Measurements from ENCODE around the gene PPP1R26. TPM values are rescaled to one million over a fixed set of nuclear protein-coding genes. Genes with fewer than 3 reads are reported as not detected.
"Not testable (repeated sequence)": the region's sequence is repeated elsewhere in the genome, so short reads cannot be mapped to it uniquely, and the experiment has no call there.

The PPP1R26 gene
- total RNA-seq, 2 donors from 2014 or later = 15.3 to 41.9 TPM

DNA sequence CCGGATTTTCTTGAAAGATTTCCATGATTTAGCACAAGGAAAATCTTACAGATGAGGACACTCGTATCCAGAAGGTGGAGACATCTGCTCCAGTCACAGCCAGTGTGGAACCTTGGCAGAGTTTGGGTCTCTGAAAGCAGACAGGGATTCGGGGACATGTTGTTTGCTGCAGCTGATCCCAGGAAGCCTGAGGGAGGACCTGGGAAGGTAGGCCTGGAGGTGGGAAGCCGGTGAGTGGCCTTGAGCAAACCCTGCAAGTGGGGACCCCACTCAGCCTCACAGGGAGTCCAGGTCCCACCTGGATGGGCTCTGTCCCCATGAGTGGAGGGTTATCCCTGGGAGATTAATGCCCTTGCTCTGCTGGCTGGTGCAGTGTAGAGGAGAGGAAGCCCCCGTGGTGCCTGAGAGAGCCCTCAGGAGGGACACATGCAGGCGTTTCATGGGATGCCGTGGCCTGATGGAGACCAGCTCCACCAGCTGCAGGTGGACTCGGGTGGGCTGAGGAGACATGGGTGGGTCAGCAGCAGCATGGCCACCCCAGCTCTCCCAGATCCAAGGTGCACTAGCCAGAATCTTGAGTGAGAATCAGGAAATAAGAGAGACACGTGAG is 28.7 kb downstream of the PPP1R26 start:
- no peak for DNase-seq (ENCODE audit: low spot score)
- Histone ChIP-seq H3K4me1 (replicated peaks) (no peaks in the 10 kb centered on the region), H3K27ac (no peak overlapping the region), H3K9me3 (no peaks in the 10 kb centered on the region), H3K27me3 (replicated peaks; ENCODE audit: insufficient read depth) (no peaks in the 10 kb centered on the region), H3K4me3 (no peak overlapping the region), H3K36me3 (peaks cover 0 to 4% of the 10 kb centered on the region in 2 donors)
- TF ChIP-seq, protein P1, sequence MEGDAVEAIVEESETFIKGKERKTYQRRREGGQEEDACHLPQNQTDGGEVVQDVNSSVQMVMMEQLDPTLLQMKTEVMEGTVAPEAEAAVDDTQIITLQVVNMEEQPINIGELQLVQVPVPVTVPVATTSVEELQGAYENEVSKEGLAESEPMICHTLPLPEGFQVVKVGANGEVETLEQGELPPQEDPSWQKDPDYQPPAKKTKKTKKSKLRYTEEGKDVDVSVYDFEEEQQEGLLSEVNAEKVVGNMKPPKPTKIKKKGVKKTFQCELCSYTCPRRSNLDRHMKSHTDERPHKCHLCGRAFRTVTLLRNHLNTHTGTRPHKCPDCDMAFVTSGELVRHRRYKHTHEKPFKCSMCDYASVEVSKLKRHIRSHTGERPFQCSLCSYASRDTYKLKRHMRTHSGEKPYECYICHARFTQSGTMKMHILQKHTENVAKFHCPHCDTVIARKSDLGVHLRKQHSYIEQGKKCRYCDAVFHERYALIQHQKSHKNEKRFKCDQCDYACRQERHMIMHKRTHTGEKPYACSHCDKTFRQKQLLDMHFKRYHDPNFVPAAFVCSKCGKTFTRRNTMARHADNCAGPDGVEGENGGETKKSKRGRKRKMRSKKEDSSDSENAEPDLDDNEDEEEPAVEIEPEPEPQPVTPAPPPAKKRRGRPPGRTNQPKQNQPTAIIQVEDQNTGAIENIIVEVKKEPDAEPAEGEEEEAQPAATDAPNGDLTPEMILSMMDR (IDR thresholded peaks at IDR 0.05) = no peak
- no peak for TF ChIP-seq POLR2AphosphoS5 (IDR thresholded peaks at IDR 0.05)
- TF ChIP-seq POLR2A (IDR thresholded peaks at IDR 0.05) = no peak
- WGBS = 94% methylated on average over 9 of the region's 9 CpGs
- intact Hi-C loops (cut with DNase I) = no loop called here

DNA sequence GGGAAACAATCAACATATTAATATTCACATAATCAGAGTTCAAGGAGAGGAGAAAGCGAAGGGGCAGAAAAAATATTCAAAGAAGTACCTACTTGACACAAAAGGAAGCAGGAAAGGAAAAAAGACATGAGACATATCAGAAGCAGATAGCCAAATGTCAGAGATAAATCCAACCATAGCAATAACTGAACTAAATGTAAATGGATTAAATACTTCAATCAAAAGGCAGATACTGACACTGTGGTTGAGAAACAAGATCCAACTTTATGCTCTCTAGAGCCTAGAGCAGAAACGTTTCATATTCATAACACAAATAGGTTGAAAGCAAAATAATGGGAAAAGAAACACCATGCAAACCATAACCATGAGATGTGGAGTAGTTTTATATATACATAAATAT is 29.9 kb downstream of the PPP1R26 start:
- H3K4me3 ChIP-seq = no peak overlapping the region
- TF ChIP-seq POLR2AphosphoS5 (IDR thresholded peaks at IDR 0.05) (no peak), POLR2A (IDR thresholded peaks at IDR 0.05) (no peak)
- TF ChIP-seq, protein P1 (IDR thresholded peaks at IDR 0.05) = no peak
- H3K9me3 ChIP-seq = no peaks in the 10 kb centered on the region
- H3K27ac ChIP-seq = no peak overlapping the region
- no peaks in the 10 kb centered on the region for H3K27me3 ChIP-seq (replicated peaks; ENCODE audit: insufficient read depth)
- no peak for DNase-seq (ENCODE audit: low spot score)
- 89% methylated on average over 2 of the region's 2 CpGs for WGBS
- no peaks in the 10 kb centered on the region for H3K36me3 ChIP-seq
- no peaks in the 10 kb centered on the region for H3K4me1 ChIP-seq (replicated peaks)
- intact Hi-C loops (cut with DNase I) = no loop called here

DNA sequence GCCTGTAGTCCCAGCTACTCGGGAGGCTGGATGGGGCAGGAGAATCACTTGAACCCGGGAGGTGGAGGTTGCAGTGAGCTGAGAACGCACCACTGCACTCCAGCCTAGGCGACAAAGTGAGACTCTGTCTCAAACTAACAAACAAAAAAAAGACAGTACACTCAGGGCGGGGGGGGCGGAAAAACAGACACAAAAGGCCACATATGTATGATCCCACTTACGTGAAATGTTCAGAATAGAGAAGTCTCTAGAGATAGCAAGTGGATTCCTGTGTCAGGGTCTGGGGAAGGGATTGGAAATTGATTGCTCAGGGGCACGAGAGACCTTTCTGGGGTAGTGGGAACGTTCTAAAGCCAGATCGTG is 32.6 kb downstream of the PPP1R26 start:
- no peak for DNase-seq (ENCODE audit: low spot score)
- H3K27ac ChIP-seq = no peak overlapping the region
- H3K36me3 ChIP-seq = no peaks in the 10 kb centered on the region
- H3K4me1 ChIP-seq (replicated peaks) = no peaks in the 10 kb centered on the region
- no peaks in the 10 kb centered on the region for H3K27me3 ChIP-seq (replicated peaks; ENCODE audit: insufficient read depth)
- H3K9me3 ChIP-seq = no peaks in the 10 kb centered on the region
- no peak overlapping the region for H3K4me3 ChIP-seq
- TF ChIP-seq POLR2AphosphoS5 (IDR thresholded peaks at IDR 0.05) (no peak), POLR2A (IDR thresholded peaks at IDR 0.05) (no peak)
- TF ChIP-seq, protein P1 (IDR thresholded peaks at IDR 0.05) = no peak
- WGBS = 89% methylated on average over 10 of the region's 10 CpGs
- intact Hi-C loops (cut with DNase I) = no loop called here

DNA sequence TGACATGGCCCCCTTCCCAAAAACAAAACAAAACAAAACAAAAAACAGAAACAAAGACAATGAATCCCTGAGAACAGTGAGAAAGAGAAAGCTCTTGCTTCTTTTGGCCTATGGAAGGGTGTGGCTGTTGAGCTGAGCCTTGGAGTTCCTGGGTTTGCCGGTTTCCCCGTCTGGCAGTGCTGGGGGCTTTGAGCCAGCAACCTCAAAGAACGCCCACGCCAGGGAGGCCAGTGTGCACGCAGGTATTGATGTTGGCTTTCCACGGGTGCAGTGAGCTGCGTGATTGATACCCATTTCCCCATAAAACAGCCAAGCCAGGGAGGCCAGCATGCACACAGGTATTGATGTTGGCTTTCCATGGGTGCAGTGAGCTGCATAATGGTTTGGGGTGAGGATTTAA is 33.3 kb downstream of the PPP1R26 start:
- no peak for TF ChIP-seq POLR2A (IDR thresholded peaks at IDR 0.05)
- TF ChIP-seq POLR2AphosphoS5 (IDR thresholded peaks at IDR 0.05) = no peak
- TF ChIP-seq, protein P1 (IDR thresholded peaks at IDR 0.05) = no peak
- H3K4me1 ChIP-seq (replicated peaks) = no peaks in the 10 kb centered on the region
- DNase-seq (ENCODE audit: low spot score) = no peak
- no peaks in the 10 kb centered on the region for H3K36me3 ChIP-seq
- no peaks in the 10 kb centered on the region for H3K9me3 ChIP-seq
- intact Hi-C loops (cut with DNase I) = no loop called here
- no peak overlapping the region for H3K4me3 ChIP-seq
- no peaks in the 10 kb centered on the region for H3K27me3 ChIP-seq (replicated peaks; ENCODE audit: insufficient read depth)
- H3K27ac ChIP-seq = no peak overlapping the region
- WGBS = 26% methylated on average over 7 of the region's 7 CpGs

DNA sequence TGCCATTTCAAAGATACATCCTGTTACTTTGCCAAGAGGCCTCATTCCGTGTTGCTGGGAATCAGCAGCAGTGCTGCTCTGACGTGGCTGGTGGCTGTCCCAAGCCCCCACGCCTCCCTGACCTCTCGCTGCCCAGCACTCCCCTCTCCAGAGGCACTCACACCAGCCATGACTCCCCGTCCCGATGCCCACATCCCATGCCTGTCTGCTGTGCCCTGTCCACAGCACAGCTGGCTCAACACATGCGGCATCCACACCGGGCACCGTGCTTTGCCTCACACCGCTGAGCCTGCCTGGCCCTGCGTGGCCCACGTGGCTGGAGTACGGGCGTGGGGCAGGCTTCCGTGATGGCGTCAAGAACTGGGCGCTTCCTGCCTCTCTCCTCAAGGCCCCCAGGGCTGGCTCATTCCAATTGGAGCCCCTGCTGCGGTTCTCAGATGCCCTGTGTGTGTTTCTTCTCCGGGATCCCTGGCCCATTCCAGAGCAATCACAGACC is 33.8 kb downstream of the PPP1R26 start:
- TF ChIP-seq, protein P1 (IDR thresholded peaks at IDR 0.05) = no peak
- TF ChIP-seq POLR2A (IDR thresholded peaks at IDR 0.05) (no peak), POLR2AphosphoS5 (IDR thresholded peaks at IDR 0.05) (no peak)
- 87% methylated on average over 19 of the region's 19 CpGs for WGBS
- H3K4me3 ChIP-seq = no peak overlapping the region
- H3K9me3 ChIP-seq = no peaks in the 10 kb centered on the region
- no peaks in the 10 kb centered on the region for H3K36me3 ChIP-seq
- DNase-seq (ENCODE audit: low spot score) = no peak
- no peaks in the 10 kb centered on the region for H3K4me1 ChIP-seq (replicated peaks)
- intact Hi-C loops (cut with DNase I) = no loop called here
- no peaks in the 10 kb centered on the region for H3K27me3 ChIP-seq (replicated peaks; ENCODE audit: insufficient read depth)
- no peak overlapping the region for H3K27ac ChIP-seq

DNA sequence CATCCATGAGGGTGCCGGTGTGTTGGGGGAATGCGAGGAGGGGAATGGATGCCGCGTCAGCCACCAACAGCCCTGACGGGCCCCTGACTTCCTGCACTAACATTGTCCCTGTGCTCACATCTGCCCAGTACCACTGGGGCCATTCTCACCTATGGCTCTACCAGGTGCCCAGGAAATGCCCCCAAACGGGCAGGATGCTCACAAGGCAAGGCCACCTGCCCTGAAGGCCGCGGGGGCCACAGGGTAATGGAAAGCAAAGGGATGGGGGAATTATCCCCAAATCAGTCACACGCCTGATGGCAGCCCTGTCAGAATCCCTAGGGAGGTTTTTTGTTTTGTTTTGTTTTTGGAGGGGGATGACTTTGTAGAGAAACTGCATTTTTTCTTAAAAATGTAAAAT is 34.3 kb downstream of the PPP1R26 start:
- H3K36me3 ChIP-seq; H3K27ac ChIP-seq; intact Hi-C loops (cut with DNase I); H3K27me3 ChIP-seq (replicated peaks; ENCODE audit: insufficient read depth); H3K4me3 ChIP-seq; H3K4me1 ChIP-seq (replicated peaks); H3K9me3 ChIP-seq; DNase-seq (ENCODE audit: low spot score): not testable (repeated sequence)
- WGBS = 86% methylated on average over 9 of the region's 9 CpGs

All from prostate gland (tissue), 2 donors.